Gastrocnemius medialis (tissue), 4 donors: ENCODE data around the gene RPL6. TPM values are rescaled to one million over a fixed set of nuclear protein-coding genes. Genes with fewer than 3 reads are reported as not detected.

Source experiments
- ATAC-seq, 2 donors: fragments of 150-250 bp; one replicate each; pipeline ENCODE4 v1.9.1; 2016
- DNase-seq, 2 donors: peaks; one replicate each; pipeline ENCODE4 v3.0.0-alpha.2; 2019
- H3K27ac ChIP-seq, 4 donors: fragments of 200-600 bp; sonication (generic); 1 replicate in 1 of 4; 2 replicates in 3 of 4; pipeline ENCODE4 v1.5.1; 2016 to 2018; ENCODE audit warnings: mild to moderate bottlenecking in 2 of 4, moderate library complexity in 1 of 4
- H3K27me3 ChIP-seq, 3 donors: fragments of 200-600 bp; sonication (generic) in 2 of 3; 1 replicate in 1 of 3; 2 replicates in 2 of 3; pipeline versions ENCODE4 v1.5.1 to v1.6.0; 2016 to 2019; ENCODE audit warnings: mild to moderate bottlenecking in 1 of 3, moderate library complexity in 1 of 3
- H3K36me3 ChIP-seq, 2 donors: fragments of 200-600 bp; sonication (generic) in 1 of 2; one replicate each; pipeline ENCODE4 v1.5.1; 2017 to 2018
- H3K4me1 ChIP-seq, 2 donors: fragments of 200-600 bp; sonication (generic) in 1 of 2; one replicate each; pipeline ENCODE4 v1.5.1; 2016 to 2017; ENCODE audit warnings: mild to moderate bottlenecking in 2 of 2
- H3K4me3 ChIP-seq, 4 donors: fragments of 200-600 bp; sonication (generic) in 3 of 4; 1 replicate in 1 of 4; 2 replicates in 3 of 4; pipeline ENCODE4 v1.5.1; 2016 to 2019; ENCODE audit warnings: mild to moderate bottlenecking in 2 of 4
- H3K9me3 ChIP-seq, 3 donors: fragments of 200-600 bp; sonication (generic) in 2 of 3; 1 replicate in 1 of 3; 2 replicates in 2 of 3; pipeline ENCODE4 v1.5.1; 2016 to 2019
- POLR2A ChIP-seq, 2 donors: fragments of 450-650 bp; IDR thresholded peaks; one replicate each; pipeline ENCODE4 v1.6.1; 2017; ENCODE audit warnings: antibody characterized with exemption in 2 of 2, mild to moderate bottlenecking in 2 of 2, moderate library complexity in 2 of 2
- in situ Hi-C, 4 donors: fragments of 200-750 bp; cut with MboI; loops; one replicate each; pipeline versions ENCODE4 v1.15.0 to v1.8.0; 2017; ENCODE audit warnings: low sequenced_read_pairs in 4 of 4
- intact Hi-C: fragments of 100-400 bp; cut with DNase I; formaldehyde crosslinking; loops from one replicate; pipeline ENCODE4 v1.15.1; 2023; ENCODE audit warnings: low total_unique reads
- total RNA-seq, 4 donors: library from RNA; depleted of rRNA; stranded (reverse); fragments of >200 nt; gene quantifications; one replicate each; pipeline versions ENCODE4 v1.1.0 to v1.2.3, GENCODE V29; 2016
- TF ChIP-seq, protein P1 (sequence below), 5 experiments: fragments of 450-650 bp in 3 of 5; fragments of 200-600 bp in 2 of 5; sonication (generic) in 2 of 5; IDR thresholded peaks in 4 of 5; conservative IDR thresholded peaks in 1 of 5; 1 replicate in 4 of 5; 2 replicates in 1 of 5; pipeline ENCODE4 v1.5.1; 2016 to 2019; ENCODE audit warnings: antibody characterized with exemption in 5 of 5, mild to moderate bottlenecking in 3 of 5, moderate library complexity in 3 of 5

RPL6 gene
- total RNA-seq, 4 donors from 2014 or later: 915 to 1,203 (median 1,138) TPM

DNA sequence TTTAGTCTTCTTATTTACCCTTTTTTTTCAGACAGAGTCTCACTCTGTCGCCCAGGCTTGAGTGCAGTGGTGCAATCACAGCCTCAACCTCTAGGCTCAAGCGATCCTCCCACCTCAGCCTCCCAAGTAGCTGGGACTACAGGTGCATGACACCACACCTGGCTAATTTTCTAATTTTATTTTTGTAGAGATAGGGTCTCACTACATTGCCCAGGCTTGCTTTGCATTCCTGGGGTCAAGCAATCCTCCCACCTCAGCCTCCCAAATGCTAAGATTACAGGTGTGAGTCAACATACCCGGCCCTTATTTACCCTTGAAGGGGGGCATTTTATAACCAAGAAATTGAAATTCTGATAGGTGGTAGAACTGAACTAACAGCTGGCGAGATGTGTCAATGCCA lies 48.1 kb downstream of the RPL6 start:
- intact Hi-C loops (no loop called here), in situ Hi-C loops (no loop called here)
- H3K4me1 ChIP-seq: peaks cover 0 to 6% of the 10 kb centered on the region in 2 donors
- no peaks in the 10 kb centered on the region for H3K27me3 ChIP-seq
- H3K4me3 ChIP-seq: no peak overlapping the region
- H3K27ac ChIP-seq: no peak overlapping the region
- ATAC-seq (no peak), DNase-seq (no peak)
- H3K9me3 ChIP-seq: no peaks in the 10 kb centered on the region
- no peak for TF ChIP-seq POLR2A (IDR thresholded peaks at IDR 0.05)
- TF ChIP-seq, protein P1, sequence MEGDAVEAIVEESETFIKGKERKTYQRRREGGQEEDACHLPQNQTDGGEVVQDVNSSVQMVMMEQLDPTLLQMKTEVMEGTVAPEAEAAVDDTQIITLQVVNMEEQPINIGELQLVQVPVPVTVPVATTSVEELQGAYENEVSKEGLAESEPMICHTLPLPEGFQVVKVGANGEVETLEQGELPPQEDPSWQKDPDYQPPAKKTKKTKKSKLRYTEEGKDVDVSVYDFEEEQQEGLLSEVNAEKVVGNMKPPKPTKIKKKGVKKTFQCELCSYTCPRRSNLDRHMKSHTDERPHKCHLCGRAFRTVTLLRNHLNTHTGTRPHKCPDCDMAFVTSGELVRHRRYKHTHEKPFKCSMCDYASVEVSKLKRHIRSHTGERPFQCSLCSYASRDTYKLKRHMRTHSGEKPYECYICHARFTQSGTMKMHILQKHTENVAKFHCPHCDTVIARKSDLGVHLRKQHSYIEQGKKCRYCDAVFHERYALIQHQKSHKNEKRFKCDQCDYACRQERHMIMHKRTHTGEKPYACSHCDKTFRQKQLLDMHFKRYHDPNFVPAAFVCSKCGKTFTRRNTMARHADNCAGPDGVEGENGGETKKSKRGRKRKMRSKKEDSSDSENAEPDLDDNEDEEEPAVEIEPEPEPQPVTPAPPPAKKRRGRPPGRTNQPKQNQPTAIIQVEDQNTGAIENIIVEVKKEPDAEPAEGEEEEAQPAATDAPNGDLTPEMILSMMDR (IDR thresholded peaks at IDR 0.05 in 4 of 5, conservative IDR thresholded peaks at IDR 0.05 in 1 of 5): no peak
- no peaks in the 10 kb centered on the region for H3K36me3 ChIP-seq

DNA sequence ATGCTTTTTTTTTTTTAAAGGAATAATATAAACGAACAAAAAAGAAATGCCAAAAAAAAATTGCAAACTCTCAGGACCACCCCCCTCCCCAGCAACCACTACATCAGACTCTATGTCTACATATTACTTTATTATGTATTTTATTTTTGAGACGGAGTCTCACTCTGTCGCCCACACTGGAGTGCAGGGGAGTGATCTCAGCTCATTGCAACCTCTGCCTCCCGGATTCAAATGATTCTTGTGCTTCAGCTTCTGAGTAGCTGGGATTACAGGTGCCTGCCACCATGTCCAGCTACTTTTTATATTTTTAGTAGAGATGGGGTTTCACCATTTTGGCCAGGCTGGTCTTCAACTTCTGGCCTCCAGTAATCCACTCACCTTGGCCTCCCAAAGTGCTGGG lies 50.1 kb downstream of the RPL6 start:
- Histone ChIP-seq H3K9me3 (no peaks in the 10 kb centered on the region), H3K36me3 (no peaks in the 10 kb centered on the region), H3K4me1 (peaks cover 0 to 6% of the 10 kb centered on the region in 2 donors), H3K27ac (no peak overlapping the region), H3K27me3 (no peaks in the 10 kb centered on the region), H3K4me3 (no peak overlapping the region)
- DNase-seq (no peak), ATAC-seq (no peak)
- no peak for TF ChIP-seq POLR2A (IDR thresholded peaks at IDR 0.05)
- TF ChIP-seq, protein P1 (IDR thresholded peaks at IDR 0.05 in 4 of 5, conservative IDR thresholded peaks at IDR 0.05 in 1 of 5): no peak
- intact Hi-C loops (no loop called here), in situ Hi-C loops (no loop called here)

DNA sequence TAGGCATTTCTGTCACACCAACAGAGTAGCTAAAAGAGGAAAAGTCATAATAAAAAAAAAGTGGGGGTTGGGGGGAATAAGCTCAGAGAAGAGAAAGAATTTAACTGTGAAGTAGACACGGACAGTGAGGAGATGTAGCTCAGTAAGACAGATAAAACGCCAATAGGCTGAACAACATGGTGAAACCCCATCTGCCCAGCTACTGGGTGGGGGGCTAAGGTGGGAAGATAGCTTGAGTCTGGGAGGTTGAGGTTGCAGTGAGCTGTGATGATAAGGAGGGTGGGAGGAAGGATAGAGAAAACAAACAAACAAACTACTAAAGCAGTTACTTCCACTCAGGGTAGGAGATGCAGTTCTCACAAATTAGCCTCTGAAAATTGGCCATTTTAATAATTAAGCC lies 52.2 kb downstream of the RPL6 start:
- H3K4me1 ChIP-seq: peaks cover 9 to 18% of the 10 kb centered on the region in 2 donors
- H3K27ac ChIP-seq: no peak overlapping the region
- H3K9me3 ChIP-seq: no peaks in the 10 kb centered on the region
- H3K4me3 ChIP-seq: no peak overlapping the region
- no peak for TF ChIP-seq POLR2A (IDR thresholded peaks at IDR 0.05)
- TF ChIP-seq, protein P1 (IDR thresholded peaks at IDR 0.05 in 4 of 5, conservative IDR thresholded peaks at IDR 0.05 in 1 of 5): no peak
- no peaks in the 10 kb centered on the region for H3K27me3 ChIP-seq
- ATAC-seq (no peak), DNase-seq (no peak)
- intact Hi-C loops (no loop called here), in situ Hi-C loops (no loop called here)
- H3K36me3 ChIP-seq: no peaks in the 10 kb centered on the region

Other genes starting within 250 kb of the RPL6 start
- 10 to 100 TPM; 12.9 to 23.3 (median 16.8) TPM for gene HECTD4, start 27.2 kb downstream of the RPL6 start, total RNA-seq
- 100 to 1,000 TPM; 112 to 235 (median 163) TPM for gene PTPN11, start 9.3 kb upstream of the RPL6 start, total RNA-seq